Neural cell (in vitro differentiated cells): ENCODE data around the gene FIBCD1. TPM values are rescaled to one million over a fixed set of nuclear protein-coding genes. Genes with fewer than 3 reads are reported as not detected.

Experiments
- H2AFZ ChIP-seq: fragments of 200-600, 300-800 bp; sonication (generic), shearing (Covaris generic); 2 replicates; pipeline ENCODE4 v1.6.0; 2014; ENCODE audit warnings: low read depth, mild to moderate bottlenecking, antibody characterized with exemption, low read length, moderate library complexity
- H3F3A ChIP-seq: fragments of 200-600 bp; shearing (Covaris generic); 2 replicates; pipeline ENCODE4 v1.6.1; 2016; ENCODE audit warnings: mild to moderate bottlenecking, moderate library complexity, mixed read lengths, antibody characterized with exemption, low read length; ENCODE audit not compliant: insufficient read depth, poor library complexity, severe bottlenecking
- H3K27ac ChIP-seq: fragments of 200-600, 300-800 bp; sonication (generic), shearing (Covaris generic); 2 replicates; pipeline ENCODE4 v1.5.1; 2014; ENCODE audit warnings: mild to moderate bottlenecking, low read length, moderate library complexity
- H3K27me3 ChIP-seq: fragments of 300-800, 200-600 bp; sonication (generic), shearing (Covaris generic); 2 replicates; pipeline ENCODE4 v1.6.0; 2014; ENCODE audit warnings: mild to moderate bottlenecking, low read depth, low read length, moderate library complexity; ENCODE audit not compliant: insufficient read depth
- H3K36me3 ChIP-seq: fragments of 300-800, 200-600 bp; sonication (generic), shearing (Covaris generic); 2 replicates; pipeline ENCODE4 v1.5.1; 2014; ENCODE audit warnings: mild to moderate bottlenecking, antibody characterized with exemption, low read length, moderate library complexity; ENCODE audit not compliant: insufficient read depth
- H3K4me2 ChIP-seq: fragments of 300-800, 200-600 bp; sonication (generic), shearing (Covaris generic); 2 replicates; pipeline ENCODE4 v1.6.0; 2014; ENCODE audit warnings: mild to moderate bottlenecking, low read length
- H3K4me3 ChIP-seq: fragments of 300-800, 200-600 bp; sonication (generic), shearing (Covaris generic); 2 replicates; pipeline ENCODE4 v1.5.1; 2014; ENCODE audit warnings: mild to moderate bottlenecking, low read length, moderate library complexity
- H3K79me2 ChIP-seq: fragments of 200-600 bp; shearing (Covaris generic); replicated peaks from 2 replicates; pipeline ENCODE4 v1.6.0; 2014; ENCODE audit warnings: mild to moderate bottlenecking, low read length, moderate library complexity; ENCODE audit not compliant: insufficient read depth
- H3K9ac ChIP-seq: fragments of 300-800, 200-600 bp; sonication (generic), shearing (Covaris generic); 2 replicates; pipeline ENCODE4 v1.6.1; 2016; ENCODE audit warnings: mild to moderate bottlenecking, low read length, mixed read lengths
- H3K9me2 ChIP-seq: fragments of 200-600 bp; shearing (Covaris generic); 2 replicates; pipeline ENCODE4 v1.6.1; 2016; ENCODE audit warnings: mild to moderate bottlenecking, low read length, mixed read lengths; ENCODE audit not compliant: insufficient read depth
- H3K9me3 ChIP-seq: fragments of 200-600, 300-800 bp; sonication (generic), shearing (Covaris generic); 2 replicates; pipeline ENCODE4 v1.6.1; 2016; ENCODE audit warnings: mild to moderate bottlenecking, mixed run types, low read length, moderate library complexity, mixed read lengths
- H4K20me1 ChIP-seq: fragments of 200-600 bp; shearing (Covaris generic); 2 replicates; pipeline ENCODE4 v1.6.1; 2016; ENCODE audit warnings: mild to moderate bottlenecking, mixed run types; ENCODE audit not compliant: insufficient read depth
- CTCF ChIP-seq: fragments of 450-650 bp; IDR thresholded peaks from 2 replicates; pipeline ENCODE4 v1.5.1; 2014; ENCODE audit warnings: antibody characterized with exemption, mild to moderate bottlenecking, moderate library complexity; ENCODE audit not compliant: poor library complexity, severe bottlenecking
- EP300 ChIP-seq: fragments of 450-650 bp; conservative IDR thresholded peaks from 2 replicates; pipeline ENCODE4 v1.6.1; 2014; ENCODE audit warnings: antibody characterized with exemption, mild to moderate bottlenecking, moderate library complexity; ENCODE audit not compliant: poor library complexity, severe bottlenecking
- EZH2 ChIP-seq: fragments of 200-600, 300-800 bp; shearing (Covaris generic), sonication (generic); IDR thresholded peaks from 2 replicates; pipeline ENCODE4 v1.6.1; 2014; ENCODE audit warnings: antibody characterized with exemption, low read length, borderline replicate concordance, mild to moderate bottlenecking; ENCODE audit not compliant: insufficient read depth, poor library complexity, severe bottlenecking
- MXI1 ChIP-seq: fragments of 450-650 bp; conservative IDR thresholded peaks from 2 replicates; pipeline ENCODE4 v1.6.1; 2014; ENCODE audit warnings: antibody characterized with exemption, mild to moderate bottlenecking; ENCODE audit not compliant: poor library complexity, severe bottlenecking
- POLR2AphosphoS5 ChIP-seq: IDR thresholded peaks from 2 replicates; pipeline ENCODE4 v1.6.1; 2012
- RAD21 ChIP-seq: fragments of 450-650 bp; conservative IDR thresholded peaks from 2 replicates; pipeline ENCODE4 v1.6.1; 2014; ENCODE audit warnings: antibody characterized with exemption, mild to moderate bottlenecking, moderate library complexity
- REST ChIP-seq: IDR thresholded peaks from 2 replicates; pipeline ENCODE4 v1.6.1; 2012; ENCODE audit warnings: borderline replicate concordance
- SMC3 ChIP-seq: fragments of 450-650 bp; conservative IDR thresholded peaks from 2 replicates; pipeline ENCODE4 v1.6.1; 2014; ENCODE audit warnings: antibody characterized with exemption, mild to moderate bottlenecking, moderate library complexity; ENCODE audit not compliant: poor library complexity
- TAF1 ChIP-seq: IDR thresholded peaks from 2 replicates; pipeline ENCODE4 v1.6.1; 2012; ENCODE audit warnings: low read depth
- polyA plus RNA-seq: library from polyadenylated mRNA; depleted of rRNA; stranded (reverse); fragments of >200 nt; gene quantifications from 2 replicates; pipeline ENCODE4 v1.2.3, GENCODE V29; 2014

The FIBCD1 gene
- polyA plus RNA-seq, 1 donor from 2014 or later = 2.7 TPM

- TF ChIP-seq SMC3 (no peak), RAD21 (no peak), EP300 (no peak), TAF1 (no peak), CTCF (no peak), EZH2 (no peak)
- H3K4me2 ChIP-seq = no peak overlapping the region
- H3K36me3 ChIP-seq = peaks cover 6% of the 10 kb centered on the region
- no peaks in the 10 kb centered on the region for H3K9me2 ChIP-seq
- no peaks in the 10 kb centered on the region for H3K27me3 ChIP-seq
- peaks cover 11% of the 10 kb centered on the region for H3K79me2 ChIP-seq
- no peak overlapping the region for H2AFZ ChIP-seq
- H3K9ac ChIP-seq = no peak overlapping the region
- H3K4me3 ChIP-seq = no peak overlapping the region
- no peak overlapping the region for H3K27ac ChIP-seq
- H3K9me3 ChIP-seq = no peaks in the 10 kb centered on the region
- H4K20me1 ChIP-seq = peaks cover 5% of the 10 kb centered on the region
- no peaks in the 10 kb centered on the region for H3F3A ChIP-seq
Observed at GRCh38 chr9:130872093-130872492, 67.0 kb downstream of the FIBCD1 start.

- no peak for TF ChIP-seq TAF1
- no peak for TF ChIP-seq RAD21
- TF ChIP-seq REST = no peak
- no peak for TF ChIP-seq EP300
- TF ChIP-seq MXI1 = no peak
- TF ChIP-seq POLR2AphosphoS5 = no peak
- no peak for TF ChIP-seq EZH2
- TF ChIP-seq CTCF = no peak
- no peak for TF ChIP-seq SMC3
- H3F3A ChIP-seq = no peaks in the 10 kb centered on the region
- H3K9ac ChIP-seq = no peak overlapping the region
- H3K9me2 ChIP-seq = no peaks in the 10 kb centered on the region
- peaks cover 6% of the 10 kb centered on the region for H4K20me1 ChIP-seq
- H3K9me3 ChIP-seq = no peaks in the 10 kb centered on the region
- no peaks in the 10 kb centered on the region for H3K27me3 ChIP-seq
- peaks cover 11% of the 10 kb centered on the region for H3K79me2 ChIP-seq
- peaks cover 6% of the 10 kb centered on the region for H3K36me3 ChIP-seq
- H3K27ac ChIP-seq = no peak overlapping the region
- H3K4me2 ChIP-seq = no peak overlapping the region
- H2AFZ ChIP-seq = no peak overlapping the region
- H3K4me3 ChIP-seq = no peak overlapping the region
Observed at GRCh38 chr9:130871395-130872062, 67.5 kb downstream of the FIBCD1 start.
